ENCODE data around the gene AHCYL2.

The AHCYL2 gene

DNA sequence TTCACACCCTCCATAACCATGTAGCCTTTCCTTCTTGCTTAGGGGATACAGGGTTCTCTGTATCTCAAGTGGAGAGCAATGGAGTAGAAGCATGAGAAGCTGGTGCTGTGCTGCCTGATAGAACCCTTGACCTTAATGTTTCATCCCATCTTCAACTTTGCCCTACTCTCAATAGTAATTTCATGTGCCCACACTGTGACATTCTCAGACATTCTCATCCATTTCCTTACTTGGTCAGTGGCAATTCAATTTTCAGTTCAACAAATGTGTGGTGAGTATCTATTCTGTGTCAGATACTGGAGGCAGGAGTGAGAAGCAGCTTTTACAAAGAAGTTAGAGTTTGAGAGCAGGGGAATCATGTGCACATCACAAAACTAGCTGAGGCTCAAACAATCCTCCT is 225.5 kb downstream of the AHCYL2 start:
- Histone ChIP-seq H3K9me2 (replicated peaks; ENCODE audit: insufficient read depth, low read length) (no peaks in the 10 kb centered on the region), H3K9ac (ENCODE audit: low read length) (no peak overlapping the region), H3F3A (ENCODE audit: insufficient read depth) (no peaks in the 10 kb centered on the region), H3K4me3 (ENCODE audit: insufficient read depth, low read length, poor library complexity, severe bottlenecking) (no peak overlapping the region), H3K27ac (ENCODE audit: low read depth, low read length) (no peak overlapping the region), H3K79me2 (ENCODE audit: insufficient read depth, low read length) (no peaks in the 10 kb centered on the region), H3K27me3 (ENCODE audit: low read length) (no peaks in the 10 kb centered on the region), H2AFZ (ENCODE audit: low read depth, low read length, severe bottlenecking) (no peak overlapping the region), H3K4me2 (ENCODE audit: low read depth, low read length, poor library complexity, severe bottlenecking) (no peak overlapping the region), H4K20me1 (ENCODE audit: low read depth, low read length) (no peaks in the 10 kb centered on the region), H3K36me3 (ENCODE audit: low read length) (no peaks in the 10 kb centered on the region), H3K9me3 (ENCODE audit: insufficient read depth, low read length) (no peaks in the 10 kb centered on the region)
- TF ChIP-seq, protein P1, sequence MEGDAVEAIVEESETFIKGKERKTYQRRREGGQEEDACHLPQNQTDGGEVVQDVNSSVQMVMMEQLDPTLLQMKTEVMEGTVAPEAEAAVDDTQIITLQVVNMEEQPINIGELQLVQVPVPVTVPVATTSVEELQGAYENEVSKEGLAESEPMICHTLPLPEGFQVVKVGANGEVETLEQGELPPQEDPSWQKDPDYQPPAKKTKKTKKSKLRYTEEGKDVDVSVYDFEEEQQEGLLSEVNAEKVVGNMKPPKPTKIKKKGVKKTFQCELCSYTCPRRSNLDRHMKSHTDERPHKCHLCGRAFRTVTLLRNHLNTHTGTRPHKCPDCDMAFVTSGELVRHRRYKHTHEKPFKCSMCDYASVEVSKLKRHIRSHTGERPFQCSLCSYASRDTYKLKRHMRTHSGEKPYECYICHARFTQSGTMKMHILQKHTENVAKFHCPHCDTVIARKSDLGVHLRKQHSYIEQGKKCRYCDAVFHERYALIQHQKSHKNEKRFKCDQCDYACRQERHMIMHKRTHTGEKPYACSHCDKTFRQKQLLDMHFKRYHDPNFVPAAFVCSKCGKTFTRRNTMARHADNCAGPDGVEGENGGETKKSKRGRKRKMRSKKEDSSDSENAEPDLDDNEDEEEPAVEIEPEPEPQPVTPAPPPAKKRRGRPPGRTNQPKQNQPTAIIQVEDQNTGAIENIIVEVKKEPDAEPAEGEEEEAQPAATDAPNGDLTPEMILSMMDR (IDR thresholded peaks at IDR 0.05; ENCODE audit: insufficient read depth, low read length, poor library complexity, severe bottlenecking) = no peak
- TF ChIP-seq EZH2phosphoT487 (conservative IDR thresholded peaks at IDR 0.05; ENCODE audit: low read length) = no peak

DNA sequence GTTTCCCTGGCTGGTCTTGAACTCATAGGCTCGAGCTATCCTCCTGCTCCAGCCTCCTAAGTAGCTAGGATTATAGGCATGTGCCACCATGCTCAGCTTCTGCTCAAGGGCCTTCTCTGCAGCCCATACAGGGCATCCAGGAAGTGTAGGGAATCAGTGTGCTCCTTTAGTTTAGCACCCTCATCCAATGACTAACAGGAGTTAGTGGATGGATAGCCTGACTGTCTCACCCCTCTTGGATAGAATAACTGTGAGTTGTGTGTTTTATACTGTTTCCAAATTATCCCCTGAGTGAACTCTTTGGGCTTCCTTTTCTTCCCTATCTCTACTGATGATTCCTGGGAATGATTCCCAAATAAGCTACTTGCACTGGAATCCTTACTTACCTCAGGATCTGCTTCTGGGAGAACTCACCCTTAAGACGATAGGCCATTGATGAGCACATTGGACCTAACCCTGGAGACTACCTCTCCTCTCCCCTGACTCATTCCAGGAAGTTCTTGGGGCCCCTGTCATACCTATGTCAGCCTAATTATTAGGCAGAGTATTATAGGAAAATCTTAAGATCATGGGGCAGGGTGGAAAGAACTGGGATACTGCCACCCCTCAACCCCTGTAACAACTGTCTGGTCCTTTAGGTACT is 227.9 kb downstream of the AHCYL2 start:
- Histone ChIP-seq H3K4me3 (ENCODE audit: insufficient read depth, low read length, poor library complexity, severe bottlenecking) (no peak overlapping the region), H3K27me3 (ENCODE audit: low read length) (no peaks in the 10 kb centered on the region), H2AFZ (ENCODE audit: low read depth, low read length, severe bottlenecking) (no peak overlapping the region), H3K36me3 (ENCODE audit: low read length) (no peaks in the 10 kb centered on the region), H3F3A (ENCODE audit: insufficient read depth) (no peaks in the 10 kb centered on the region), H4K20me1 (ENCODE audit: low read depth, low read length) (no peaks in the 10 kb centered on the region), H3K9me2 (replicated peaks; ENCODE audit: insufficient read depth, low read length) (no peaks in the 10 kb centered on the region), H3K9ac (ENCODE audit: low read length) (no peak overlapping the region), H3K9me3 (ENCODE audit: insufficient read depth, low read length) (no peaks in the 10 kb centered on the region), H3K27ac (ENCODE audit: low read depth, low read length) (no peak overlapping the region), H3K79me2 (ENCODE audit: insufficient read depth, low read length) (no peaks in the 10 kb centered on the region), H3K4me2 (ENCODE audit: low read depth, low read length, poor library complexity, severe bottlenecking) (no peak overlapping the region)
- TF ChIP-seq EZH2phosphoT487 (conservative IDR thresholded peaks at IDR 0.05; ENCODE audit: low read length) = no peak
- TF ChIP-seq, protein P1 (IDR thresholded peaks at IDR 0.05; ENCODE audit: insufficient read depth, low read length, poor library complexity, severe bottlenecking) = no peak

DNA sequence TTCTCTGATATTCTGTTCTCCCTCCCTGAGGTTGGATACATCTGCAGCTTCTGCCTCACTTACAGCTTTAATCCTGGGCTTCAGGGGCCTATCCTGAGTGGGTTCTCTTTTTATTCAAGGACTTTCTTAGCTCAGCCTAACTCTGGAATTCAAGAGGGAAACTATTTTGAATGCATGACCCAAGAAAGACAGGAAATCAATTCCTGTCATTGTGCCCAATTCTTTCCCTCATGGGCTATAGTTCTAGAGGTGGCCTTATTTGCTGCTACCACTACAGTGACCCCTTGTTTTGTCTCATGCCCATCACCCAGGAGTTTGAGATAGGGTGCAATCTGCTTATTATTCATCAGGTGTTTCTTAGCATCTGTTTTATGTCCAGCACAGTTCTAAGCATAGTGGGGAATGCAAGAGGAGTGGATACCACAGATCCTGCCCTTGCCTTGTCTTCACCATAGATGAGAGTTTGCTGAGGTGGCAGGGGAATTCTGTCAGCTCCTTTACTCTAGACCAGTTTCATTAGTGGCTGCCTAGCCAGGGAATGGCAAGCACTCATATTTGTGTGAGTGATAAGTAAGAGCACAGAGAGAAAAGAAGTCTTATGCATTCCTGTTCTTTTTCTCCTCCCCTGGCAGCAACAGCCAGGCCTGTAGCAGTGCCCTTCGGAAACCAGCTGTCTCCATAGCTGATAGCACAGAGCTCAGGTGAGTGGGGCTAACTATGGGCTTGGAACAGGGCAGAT is 228.8 kb downstream of the AHCYL2 start:
- H3K36me3 ChIP-seq (ENCODE audit: low read length) = no peaks in the 10 kb centered on the region
- no peaks in the 10 kb centered on the region for H3K79me2 ChIP-seq (ENCODE audit: insufficient read depth, low read length)
- no peaks in the 10 kb centered on the region for H3K9me2 ChIP-seq (replicated peaks; ENCODE audit: insufficient read depth, low read length)
- no peaks in the 10 kb centered on the region for H3K9me3 ChIP-seq (ENCODE audit: insufficient read depth, low read length)
- no peak overlapping the region for H3K27ac ChIP-seq (ENCODE audit: low read depth, low read length)
- no peak overlapping the region for H3K9ac ChIP-seq (ENCODE audit: low read length)
- no peak overlapping the region for H3K4me3 ChIP-seq (ENCODE audit: insufficient read depth, low read length, poor library complexity, severe bottlenecking)
- no peak overlapping the region for H3K4me2 ChIP-seq (ENCODE audit: low read depth, low read length, poor library complexity, severe bottlenecking)
- no peaks in the 10 kb centered on the region for H4K20me1 ChIP-seq (ENCODE audit: low read depth, low read length)
- no peaks in the 10 kb centered on the region for H3F3A ChIP-seq (ENCODE audit: insufficient read depth)
- H3K27me3 ChIP-seq (ENCODE audit: low read length) = no peaks in the 10 kb centered on the region
- TF ChIP-seq EZH2phosphoT487 (conservative IDR thresholded peaks at IDR 0.05; ENCODE audit: low read length) = no peak
- TF ChIP-seq, protein P1 (IDR thresholded peaks at IDR 0.05; ENCODE audit: insufficient read depth, low read length, poor library complexity, severe bottlenecking) = no peak
- no peak overlapping the region for H2AFZ ChIP-seq (ENCODE audit: low read depth, low read length, severe bottlenecking)

Data from SU-DHL-6 (cell line).